ENCODE data around the gene RAD9B.
"Not testable (repeated sequence)": the region's sequence is repeated elsewhere in the genome, so short reads cannot be mapped to it uniquely, and the experiment has no call there.

The RAD9B gene

GRCh38 chr12:110501752-110502738 lies at the start of gene RAD9B, which contains the start of gene VPS29:
Gene RAD9B, plus strand, starts transcription at chr12:110502331. Its CDS starts 7 bp downstream, at chr12:110502338.
Gene VPS29, minus strand, starts transcription at chr12:110502111. Its CDS starts 60 bp downstream, at chr12:110502051.
- DNase-seq: peak; percentile 94

DNA sequence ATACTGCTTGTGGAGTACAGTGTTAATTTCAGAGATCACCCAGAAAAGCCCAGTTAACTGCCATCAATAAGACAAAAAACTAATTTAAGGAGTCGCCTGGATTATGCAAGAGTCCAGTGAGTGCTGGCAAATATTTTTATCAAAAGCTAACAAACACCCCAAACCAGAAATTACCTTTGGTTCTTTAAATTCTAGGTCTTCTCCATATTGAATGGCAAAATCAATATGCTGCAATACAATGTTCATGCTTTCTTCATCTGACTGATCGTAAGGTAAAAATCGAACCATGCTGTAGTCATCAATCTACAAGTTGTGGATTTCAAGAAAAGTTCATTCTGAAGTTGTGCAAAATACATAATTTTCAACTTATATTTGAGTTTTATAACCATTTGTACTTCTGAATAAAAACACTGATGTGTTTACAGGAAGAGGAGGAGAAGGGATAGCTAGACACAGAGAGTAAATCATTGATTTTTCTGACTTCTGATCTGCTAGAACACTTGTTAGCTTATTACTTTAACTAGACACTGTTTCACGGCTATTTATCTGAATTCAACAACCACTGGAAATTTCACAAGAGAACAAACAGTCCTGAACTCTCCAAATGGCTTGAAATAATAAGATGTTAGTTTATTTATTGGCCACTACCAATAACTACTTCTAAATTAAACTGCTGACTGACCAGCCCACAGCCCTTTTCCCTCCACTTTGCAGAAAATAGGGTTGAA lies 48.4 kb upstream of the RAD9B start:
- no peak for DNase-seq

DNA sequence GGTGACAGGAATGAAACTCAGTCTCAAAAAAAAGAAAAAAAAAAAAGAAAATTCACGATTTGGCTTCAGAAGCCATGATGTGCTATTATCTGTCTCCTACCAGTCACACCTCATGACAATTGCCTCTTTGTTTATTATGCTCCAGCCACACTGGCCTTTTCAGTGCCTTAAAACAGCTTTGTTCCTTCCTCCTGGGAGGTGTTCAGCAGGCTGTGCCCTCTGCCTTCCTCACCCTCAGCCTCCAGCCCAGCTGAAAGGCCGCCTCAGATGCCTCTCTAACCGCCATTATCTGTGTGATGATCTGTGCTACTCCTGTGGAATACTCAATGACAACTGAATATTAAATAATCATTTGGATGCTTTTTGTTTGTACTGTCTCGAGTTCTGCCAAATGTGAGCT lies 43.4 kb upstream of the RAD9B start:
- DNase-seq: no peak

DNA sequence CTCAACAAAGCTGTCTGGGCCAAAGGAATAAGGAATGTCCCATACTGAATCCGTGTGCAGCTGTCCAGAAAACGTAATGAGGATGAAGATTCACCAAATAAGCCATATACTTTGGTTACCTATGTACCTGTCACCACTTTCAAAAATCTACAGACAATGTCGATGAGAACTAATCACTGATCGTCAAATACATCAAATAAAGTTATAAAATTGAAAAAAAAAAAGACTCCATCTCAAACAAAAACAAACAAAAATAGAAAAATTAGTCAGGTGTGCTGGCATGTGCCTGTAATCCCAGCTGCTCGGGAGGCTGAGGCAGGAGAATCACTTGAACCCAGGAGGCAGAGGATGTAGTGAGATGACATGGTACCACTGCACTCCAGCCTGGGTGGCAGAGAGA lies 40.9 kb upstream of the RAD9B start:
- not testable (repeated sequence) for DNase-seq

DNA sequence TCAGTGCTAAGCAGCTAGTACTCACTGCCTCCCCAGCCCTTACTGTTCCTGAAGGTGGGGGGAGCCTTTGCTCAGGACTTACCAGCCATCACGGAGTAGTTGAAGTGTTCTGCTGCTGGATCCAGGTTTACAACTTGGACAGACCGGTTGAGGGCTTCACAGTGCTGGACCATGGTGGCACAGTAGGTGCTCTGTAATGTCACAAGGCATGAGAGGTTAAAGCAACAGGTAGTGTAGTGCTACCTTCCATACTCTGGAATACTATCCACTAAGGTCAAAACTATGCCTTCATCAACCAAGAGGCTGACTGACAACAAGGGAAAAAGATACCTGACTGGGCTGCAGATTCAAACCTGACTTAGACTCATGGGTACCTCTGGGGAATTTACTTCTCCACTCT lies 37.1 kb upstream of the RAD9B start:
- no peak for DNase-seq

DNA sequence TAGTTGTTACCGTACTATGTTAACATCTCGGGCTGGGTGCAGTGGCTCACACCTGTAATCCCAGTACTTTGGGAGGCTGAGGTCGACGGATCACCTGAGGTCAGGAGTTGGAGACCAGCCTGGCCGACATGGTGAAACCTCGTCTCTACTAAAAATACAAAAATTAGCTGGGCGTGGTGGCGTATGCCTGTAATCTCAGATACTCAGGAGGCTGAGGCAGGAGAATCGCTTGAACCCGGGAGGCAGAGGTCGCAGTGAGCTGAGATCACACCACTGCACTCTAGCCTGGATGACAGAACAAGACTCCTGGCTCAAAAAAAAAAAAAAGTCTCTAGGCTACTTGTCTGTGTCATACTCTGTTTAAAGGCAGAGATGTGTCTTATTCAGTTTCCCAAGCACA lies 36.4 kb upstream of the RAD9B start:
- not testable (repeated sequence) for DNase-seq

- DNase-seq: no peak
These were observed 35.3 kb upstream of the RAD9B start for GRCh38 chr12:110466791-110467190.

GRCh38 chr12:110467847-110468213 lies 34.3 kb upstream of the RAD9B start:
- no peak for DNase-seq

DNA sequence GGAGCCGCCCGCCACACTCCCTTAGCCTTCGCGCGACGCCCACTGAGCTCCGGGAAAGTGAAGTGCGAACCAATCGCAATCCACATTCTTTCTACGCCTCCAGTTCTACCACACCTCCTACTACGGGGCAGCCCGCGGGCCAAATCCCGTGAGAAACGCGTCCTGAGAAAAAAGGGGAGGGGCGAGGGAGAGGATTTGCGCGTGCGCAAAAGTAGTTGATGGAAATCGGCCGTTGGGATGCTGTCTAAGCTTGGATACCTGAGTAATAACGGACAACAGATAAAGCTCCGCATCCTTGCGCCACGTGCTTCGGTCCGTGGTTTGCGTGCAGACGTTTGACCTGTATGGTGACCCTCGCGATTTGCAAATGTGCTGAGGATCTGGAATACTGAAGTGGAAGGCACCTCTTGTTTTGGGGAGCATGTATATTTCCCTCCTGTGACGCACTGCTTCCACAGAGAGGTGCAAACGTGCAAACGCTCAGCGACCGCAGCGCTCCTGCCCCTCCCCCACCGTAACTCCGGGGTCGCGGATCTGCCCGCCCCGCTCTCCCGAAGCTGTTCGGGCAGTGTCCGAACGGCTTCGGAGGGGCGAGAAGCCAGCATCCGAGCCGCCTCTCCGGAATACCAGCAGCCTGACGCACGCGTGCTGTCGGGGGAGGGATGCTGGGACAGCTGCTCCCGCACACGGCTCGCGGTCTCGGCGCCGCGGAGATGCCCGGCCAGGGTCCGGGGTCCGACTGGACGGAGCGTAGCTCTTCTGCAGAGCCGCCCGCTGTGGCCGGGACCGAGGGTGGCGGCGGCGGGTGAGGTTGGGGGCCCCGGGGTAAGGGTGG lies 33.7 kb upstream of the RAD9B start, which contains the start of the genes FAM216A and GPN3:
TSS of gene FAM216A (plus strand) at position 632 of the 835 bp plus-strand sequence. CDS start at position 663, 31 bp downstream.
TSS of gene GPN3 (minus strand) at position 44 of the 835 bp plus-strand sequence. CDS start 54 bp downstream, outside the sequence.
- DNase-seq: peak; percentile 98

- no peak for DNase-seq
These were observed 26.7 kb upstream of the RAD9B start for GRCh38 chr12:110475426-110475825.

GRCh38 chr12:110498984-110499706 lies 3.0 kb upstream of the RAD9B start:
- DNase-seq: no peak

- peak; percentile 48 for DNase-seq
These were observed 756 bp upstream of the RAD9B start for GRCh38 chr12:110501399-110501751.

DNA sequence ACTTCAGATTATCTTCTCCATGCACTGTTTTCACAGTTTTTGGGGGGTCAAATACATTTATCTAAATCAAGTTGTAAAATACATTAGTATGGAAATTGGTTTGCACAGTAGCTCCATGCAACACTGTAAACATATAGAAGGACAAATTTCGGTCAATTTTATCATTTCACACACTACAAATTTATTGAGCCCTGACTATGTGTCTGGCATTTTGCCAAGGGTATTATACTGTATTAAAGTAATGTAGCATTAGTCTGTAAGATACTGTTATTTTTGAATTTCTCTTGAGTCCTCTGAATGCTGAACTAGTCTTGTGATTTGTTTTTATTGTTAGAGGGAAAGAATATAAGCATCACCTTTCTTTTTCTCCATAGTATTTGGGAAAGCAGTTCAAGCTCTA lies 1.3 kb downstream of the RAD9B start:
- no peak for DNase-seq

- no peak for DNase-seq
These were observed 3.2 kb downstream of the RAD9B start for GRCh38 chr12:110505332-110505731.

DNA sequence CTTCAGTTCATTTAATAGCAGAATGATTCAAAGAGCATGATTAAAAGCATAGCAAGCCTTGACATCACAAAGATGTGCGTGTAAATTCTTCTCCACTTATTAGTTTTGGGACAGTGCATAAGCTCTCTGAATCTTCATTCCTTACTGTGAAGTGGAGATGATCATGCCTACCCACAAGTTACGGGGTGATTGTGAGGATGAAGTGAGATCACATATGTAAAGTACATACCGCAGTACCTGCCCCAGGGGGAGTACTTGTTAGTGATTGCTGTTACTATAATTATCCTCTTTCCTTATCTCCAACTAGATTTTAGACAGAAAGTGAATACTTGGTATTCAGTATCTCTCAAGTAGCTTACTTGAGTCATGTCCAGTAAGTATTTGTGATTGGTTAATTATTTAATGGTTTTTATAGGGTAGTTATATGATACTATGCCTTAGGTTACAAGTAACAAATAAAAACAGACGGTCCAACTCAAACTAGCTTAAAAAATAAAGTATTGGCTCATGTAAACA lies 6.0 kb downstream of the RAD9B start:
- no peak for DNase-seq

DNA sequence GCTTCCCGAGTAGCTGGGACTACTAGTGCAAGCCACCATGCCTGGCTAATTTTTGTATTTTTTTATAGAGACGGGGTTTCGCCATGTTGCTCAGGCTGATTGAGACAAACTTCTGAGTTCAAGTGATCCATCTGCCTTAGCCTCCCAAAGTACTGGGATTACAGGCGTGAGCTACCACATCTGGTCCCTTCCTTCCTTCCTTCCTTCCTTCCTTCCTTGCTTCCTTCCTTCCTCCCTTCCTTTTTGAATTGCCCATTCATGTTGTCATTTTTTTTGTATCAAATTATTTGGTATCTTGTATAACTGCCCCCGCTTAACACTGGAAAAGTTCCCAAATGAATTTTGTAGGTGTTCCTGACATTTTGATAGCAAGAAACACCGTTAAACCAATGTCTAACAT lies 11.7 kb downstream of the RAD9B start:
- DNase-seq: no peak

- no peak for DNase-seq
These were observed 12.2 kb downstream of the RAD9B start for GRCh38 chr12:110514363-110514762.

DNA sequence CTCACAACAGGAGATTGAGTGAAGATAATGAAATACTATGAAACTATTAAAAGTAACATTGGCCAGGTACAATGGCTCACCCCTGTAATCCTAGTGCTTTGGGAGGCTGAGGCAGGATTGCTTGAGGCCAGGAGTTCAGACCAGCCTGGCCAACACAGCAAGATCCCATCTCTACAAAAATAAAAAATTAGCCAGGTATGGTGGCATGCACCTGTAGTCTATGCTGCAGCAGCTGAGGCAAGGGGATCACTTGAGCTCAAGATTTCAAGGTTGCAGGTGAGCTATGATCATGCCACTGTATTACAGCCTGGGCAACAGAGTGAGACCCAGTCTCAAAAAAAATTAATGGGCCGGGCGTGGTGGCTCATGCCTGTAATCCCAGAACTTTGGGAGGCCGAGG lies 14.9 kb downstream of the RAD9B start:
- DNase-seq: no peak

GRCh38 chr12:110518014-110518413 lies 15.9 kb downstream of the RAD9B start:
- DNase-seq: not testable (repeated sequence)

GRCh38 chr12:110520876-110521712 lies 19.0 kb downstream of the RAD9B start:
- DNase-seq: not testable (repeated sequence)

Measured in DMS79 treated with DMSO at 0.1 percent for 48 hours (cell line).